HG03097 (cell line): ENCODE data around the gene SCARB1.

Experiments
- ATAC-seq: cut with Tn5 transposase; IDR thresholded peaks from one replicate; pipeline ENCODE4 v1.9.1; 2021; ENCODE audit not compliant: unreplicated experiment, low FRiP score

The SCARB1 gene

DNA sequence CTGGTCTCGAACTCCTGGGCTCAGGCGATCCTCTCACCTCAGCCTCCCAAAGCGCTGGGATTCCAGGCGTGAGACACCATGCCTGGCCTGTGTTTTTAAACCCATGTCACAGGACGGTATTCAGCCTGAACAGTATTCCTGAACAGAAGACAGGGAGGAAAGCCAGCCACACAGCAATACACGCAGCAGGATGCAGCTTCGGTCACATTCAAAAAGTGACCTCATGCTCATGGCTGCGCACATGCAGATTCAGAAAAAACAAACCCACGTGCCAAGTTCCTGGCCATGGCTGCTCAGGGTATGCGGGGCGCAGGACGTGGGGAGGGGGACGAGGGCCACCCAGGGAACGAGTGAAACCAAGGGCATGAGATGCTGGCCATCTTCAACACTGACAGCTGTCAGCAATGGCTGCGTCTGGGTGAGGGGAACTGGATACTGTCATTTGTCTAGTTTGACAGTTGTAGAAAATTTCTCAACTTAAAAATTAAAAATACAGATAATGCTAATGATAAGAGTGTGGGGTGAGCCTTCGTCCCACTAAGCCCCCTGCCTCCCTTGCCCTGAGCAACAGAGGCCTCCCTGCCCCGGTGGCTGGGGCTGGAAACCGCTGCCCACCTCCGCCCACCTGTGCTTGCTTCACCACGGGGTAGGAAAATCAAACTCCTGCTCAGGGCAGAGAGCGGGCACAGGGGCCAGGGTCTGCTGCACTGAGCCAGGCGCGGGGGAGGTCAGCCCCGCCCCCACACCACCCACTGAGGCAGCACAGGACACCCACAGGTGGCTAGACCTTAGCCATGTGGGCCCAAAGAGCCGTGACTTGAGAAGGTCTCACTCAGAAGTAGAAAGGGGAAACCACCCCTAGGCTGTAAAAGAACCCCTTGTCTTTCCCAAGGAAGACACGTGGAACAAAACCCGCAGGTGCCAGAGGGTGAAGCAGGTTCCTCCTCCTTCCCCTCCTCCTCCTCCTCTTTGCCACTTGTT, 84.2 kb downstream of the SCARB1 start:
- ATAC-seq = peak; percentile 38

GRCh38 chr12:124778411-124778810, 85.3 kb downstream of the SCARB1 start:
- ATAC-seq = no peak

DNA sequence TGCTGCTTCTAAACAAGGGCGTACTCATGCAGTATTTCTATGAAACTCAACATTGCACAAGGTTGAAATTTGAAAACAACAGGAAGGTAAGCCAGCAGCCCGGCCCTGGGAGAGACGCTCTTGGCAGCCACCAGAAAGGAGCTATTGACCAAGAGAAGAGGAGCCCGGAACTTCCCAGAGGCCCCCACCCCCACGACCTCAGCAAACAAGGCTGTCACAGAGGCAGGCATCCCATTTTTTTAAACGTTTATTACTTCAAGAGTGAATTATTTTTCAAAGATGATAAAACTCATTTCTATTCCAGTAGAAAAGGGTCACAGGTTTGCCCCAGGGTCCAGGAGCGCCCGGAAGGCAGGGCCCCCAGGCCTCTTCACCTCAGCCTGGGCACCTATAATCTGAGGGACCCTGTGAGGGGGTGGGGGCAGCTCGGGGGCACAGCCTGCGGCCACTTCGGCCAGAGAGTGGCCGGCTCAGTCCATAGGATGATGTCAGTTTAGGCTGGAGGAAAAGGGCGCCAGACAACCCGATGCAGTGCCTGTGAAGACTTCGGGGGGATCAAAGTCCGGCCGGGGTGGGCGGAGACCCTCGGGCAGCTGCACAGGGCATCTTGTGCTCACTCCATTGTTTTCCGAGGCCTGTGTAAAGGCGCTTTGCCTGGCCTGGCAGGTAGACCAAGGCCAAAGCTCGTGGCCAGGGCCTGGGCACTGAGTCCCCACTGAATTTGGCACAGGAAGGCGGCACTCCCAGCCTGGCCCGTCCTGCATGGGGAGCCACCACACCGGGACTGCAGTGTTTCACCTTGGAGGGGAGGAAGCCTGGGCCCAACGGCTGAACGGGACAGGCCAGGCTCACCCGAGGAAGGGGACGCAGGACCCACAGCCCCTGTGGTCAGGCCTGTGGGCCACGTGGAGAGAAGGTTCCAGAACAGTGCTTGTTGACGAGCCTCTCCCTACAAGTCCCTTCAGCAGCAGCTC, 86.0 kb downstream of the SCARB1 start:
- no peak for ATAC-seq

GRCh38 chr12:124776125-124776513, 87.5 kb downstream of the SCARB1 start:
- no peak for ATAC-seq

- ATAC-seq = peak; percentile 72
Measured at GRCh38 chr12:124774462-124775167, 89.0 kb downstream of the SCARB1 start.

DNA sequence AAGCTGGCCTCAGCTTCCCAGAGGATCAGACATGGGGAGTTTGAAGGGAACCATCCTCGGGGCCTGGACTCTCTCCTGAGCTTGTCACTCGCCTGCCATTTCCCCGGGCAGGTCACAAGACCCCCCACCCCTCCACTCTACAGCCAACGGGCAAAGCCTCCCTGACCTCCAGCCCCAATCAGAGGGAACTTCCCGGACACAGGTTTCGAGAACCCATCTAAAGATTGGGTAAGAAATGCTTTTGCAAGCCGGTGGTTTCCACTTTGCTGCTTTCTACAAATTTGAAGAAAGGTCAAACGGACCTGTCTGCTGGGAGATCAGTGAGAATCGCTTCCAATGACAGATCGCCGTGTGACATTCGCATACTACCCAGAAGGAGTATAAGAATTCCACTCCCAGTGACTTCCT, 89.6 kb downstream of the SCARB1 start:
- ATAC-seq = peak; percentile 39

GRCh38 chr12:124772289-124773170, 91.1 kb downstream of the SCARB1 start:
- no peak for ATAC-seq

GRCh38 chr12:124771462-124772288, 92.0 kb downstream of the SCARB1 start:
- ATAC-seq = no peak

DNA sequence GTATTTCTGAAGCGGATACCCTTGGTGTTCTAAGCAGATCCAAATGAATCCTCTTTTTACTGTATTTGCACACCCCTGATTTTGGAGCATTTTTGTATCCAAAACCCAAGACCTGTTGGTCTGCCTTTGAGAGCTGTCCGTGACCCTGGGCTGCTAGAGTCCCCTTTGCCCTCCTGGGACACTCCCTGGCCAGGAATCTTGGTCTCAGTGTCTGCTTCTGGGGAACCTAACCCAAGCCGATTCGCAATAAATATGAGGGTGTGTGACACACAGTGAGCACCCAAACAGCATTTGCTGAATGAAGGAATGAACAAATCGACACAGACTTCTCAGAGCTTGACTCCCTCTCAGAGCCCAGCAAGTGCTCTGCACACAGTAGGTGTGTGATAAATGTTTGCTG, 92.9 kb downstream of the SCARB1 start:
- ATAC-seq = no peak

DNA sequence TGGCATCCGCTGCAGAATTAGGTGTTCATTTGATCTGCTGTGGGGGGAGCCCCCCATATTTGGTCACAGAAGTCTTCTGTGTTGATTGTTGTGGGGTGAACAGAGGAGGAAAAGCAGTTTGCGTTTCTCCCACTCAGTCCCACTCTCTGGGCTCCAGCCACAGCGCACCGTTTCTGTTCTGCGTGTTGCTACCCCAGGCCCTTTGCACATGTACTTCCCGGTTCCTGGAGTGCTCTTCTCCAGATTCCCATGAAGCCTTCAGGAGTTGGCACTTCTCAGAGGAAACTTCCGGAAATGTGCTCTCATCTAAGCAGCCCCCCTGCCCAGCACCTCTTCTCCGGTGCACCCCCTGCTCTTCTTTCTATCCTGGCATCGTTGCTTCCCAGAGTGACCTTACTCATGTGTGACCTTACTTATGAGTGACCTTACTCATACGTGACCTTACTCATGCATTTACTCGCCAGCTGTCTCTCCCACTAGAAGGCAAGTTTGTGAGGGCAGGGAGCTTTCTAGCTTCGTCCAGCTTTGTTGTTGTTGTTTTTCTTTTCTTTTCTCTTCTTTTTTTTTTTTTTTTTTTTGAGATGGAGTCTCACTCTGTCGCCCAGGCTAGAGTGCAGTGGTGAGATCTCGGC, 93.7 kb downstream of the SCARB1 start:
- ATAC-seq = no peak

- ATAC-seq = no peak
Measured at GRCh38 chr12:124769163-124769530, 94.5 kb downstream of the SCARB1 start.

- no peak for ATAC-seq
Measured at GRCh38 chr12:124768452-124769162, 95.1 kb downstream of the SCARB1 start.

GRCh38 chr12:124767066-124767821, 96.4 kb downstream of the SCARB1 start:
- peak; percentile 55 for ATAC-seq

DNA sequence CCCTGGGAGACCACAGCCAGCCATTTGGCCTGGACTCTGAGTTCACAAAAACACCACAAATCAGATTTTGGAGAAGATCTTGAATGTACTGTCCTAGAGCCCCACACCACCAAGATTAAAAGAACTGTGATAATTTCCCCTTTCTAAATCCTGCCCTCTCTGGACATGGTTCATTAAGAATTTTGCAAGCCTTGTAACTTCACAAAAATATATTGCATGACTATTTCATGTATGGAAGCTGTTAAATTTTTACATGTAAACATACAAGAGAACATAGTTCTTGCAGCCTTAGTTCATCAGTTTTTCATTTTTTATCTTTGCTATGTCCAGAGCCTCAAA, 97.0 kb downstream of the SCARB1 start:
- peak; percentile 4 for ATAC-seq

- ATAC-seq = no peak
Measured at GRCh38 chr12:124765581-124766489, 97.8 kb downstream of the SCARB1 start.
